Kidney tubule cell (primary cell): ENCODE data around the gene RPRML.
"Not testable (repeated sequence)": the region's sequence is repeated elsewhere in the genome, so short reads cannot be mapped to it uniquely, and the experiment has no call there.

ENCODE experiments used
- DNase-seq: peaks from one replicate; pipeline ENCODE4 v3.0.0-alpha.2; 2018; ENCODE audit warnings: low spot score

Gene RPRML

GRCh38 chr17:46976626-46977270 is 2.3 kb downstream of the RPRML start:
- DNase-seq: peak; percentile 43

GRCh38 chr17:46975287-46975686 is 3.8 kb downstream of the RPRML start:
- no peak for DNase-seq

GRCh38 chr17:46974086-46974485 is 5.0 kb downstream of the RPRML start:
- DNase-seq: no peak

- DNase-seq: no peak
Measured at GRCh38 chr17:46972346-46972745, 6.7 kb downstream of the RPRML start.

GRCh38 chr17:46971647-46972300 is 7.3 kb downstream of the RPRML start:
- DNase-seq: no peak

- DNase-seq: no peak
Measured at GRCh38 chr17:46968896-46969295, 10.2 kb downstream of the RPRML start.

- DNase-seq: no peak
Measured at GRCh38 chr17:46968224-46968834, 10.7 kb downstream of the RPRML start.

GRCh38 chr17:46964315-46965265 is 14.5 kb downstream of the RPRML start:
- DNase-seq: no peak

- DNase-seq: no peak
Measured at GRCh38 chr17:46963571-46963970, 15.5 kb downstream of the RPRML start.

- no peak for DNase-seq
Measured at GRCh38 chr17:46962374-46962790, 16.7 kb downstream of the RPRML start.

- no peak for DNase-seq
Measured at GRCh38 chr17:46960152-46960551, 18.9 kb downstream of the RPRML start.

- no peak for DNase-seq
Measured at GRCh38 chr17:46958041-46958591, 20.9 kb downstream of the RPRML start.

- DNase-seq: not testable (repeated sequence)
Measured at GRCh38 chr17:46953191-46953590, 25.9 kb downstream of the RPRML start.

- DNase-seq: no peak
Measured at GRCh38 chr17:46952115-46952514, 26.9 kb downstream of the RPRML start.

GRCh38 chr17:46951706-46952105 is 27.3 kb downstream of the RPRML start:
- DNase-seq: no peak

- no peak for DNase-seq
Measured at GRCh38 chr17:46950997-46951621, 27.9 kb downstream of the RPRML start.

GRCh38 chr17:46950342-46950996 is 28.6 kb downstream of the RPRML start:
- no peak for DNase-seq

GRCh38 chr17:46949291-46950174 is 29.5 kb downstream of the RPRML start:
- peak; percentile 73 for DNase-seq

- no peak for DNase-seq
Measured at GRCh38 chr17:46948544-46948943, 30.5 kb downstream of the RPRML start.

- no peak for DNase-seq
Measured at GRCh38 chr17:46947216-46947615, 31.8 kb downstream of the RPRML start.
